H7 (cell line): ENCODE results near the gene ZNRF2. TPM values are rescaled to one million over a fixed set of nuclear protein-coding genes. Genes with fewer than 3 reads are reported as not detected.
A peak's percentile ranks its signal among the peaks of the same experiment; 100 is the strongest.

Experiments used
- DNase-seq: peaks from one replicate; pipeline ENCODE4 v3.0.0; 2012
- H3K27me3 ChIP-seq: 2 replicates; pipeline ENCODE4 v1.6.0; 2011; ENCODE audit warnings: mild to moderate bottlenecking, low read length; ENCODE audit not compliant: control insufficient read depth, insufficient read depth
- H3K36me3 ChIP-seq: replicated peaks from 2 replicates; pipeline ENCODE4 v1.5.1; 2011; ENCODE audit warnings: low read length; ENCODE audit not compliant: control insufficient read depth, insufficient read depth
- H3K4me3 ChIP-seq: 2 replicates; pipeline ENCODE4 v1.5.1; 2011; ENCODE audit warnings: low read depth, mild to moderate bottlenecking, control low read depth, low read length, moderate library complexity; ENCODE audit not compliant: insufficient read depth
- total RNA-seq: library from RNA; depleted of rRNA; stranded (reverse); fragments of >200 nt; shearing (Covaris generic); gene quantifications from 2 replicates; pipeline ENCODE4 v1.2.3, GENCODE V29; 2014; rRNA removed

The ZNRF2 gene
- total RNA-seq, 1 experiment from 2014 or later = 15.6 TPM

- Histone ChIP-seq H3K4me3 (no peak overlapping the region), H3K36me3 (no peaks in the 10 kb centered on the region), H3K27me3 (no peaks in the 10 kb centered on the region)
- DNase-seq = no peak
These were observed 106.6 kb downstream of the ZNRF2 start for GRCh38 chr7:30390736-30391636.

- DNase-seq = no peak
- H3K27me3 ChIP-seq = no peaks in the 10 kb centered on the region
- no peak overlapping the region for H3K4me3 ChIP-seq
These were observed 107.4 kb downstream of the ZNRF2 start for GRCh38 chr7:30391806-30392205.

GRCh38 chr7:30395676-30396075, 111.3 kb downstream of the ZNRF2 start:
- Histone ChIP-seq H3K36me3 (no peaks in the 10 kb centered on the region), H3K4me3 (no peak overlapping the region), H3K27me3 (no peaks in the 10 kb centered on the region)
- no peak for DNase-seq

More at GRCh38 chr7:30391806-30392205, 107.4 kb downstream of the ZNRF2 start:
- no peaks in the 10 kb centered on the region for H3K36me3 ChIP-seq

GRCh38 chr7:30396389-30396788, 112.0 kb downstream of the ZNRF2 start:
- Histone ChIP-seq H3K36me3 (no peaks in the 10 kb centered on the region), H3K27me3 (no peaks in the 10 kb centered on the region), H3K4me3 (no peak overlapping the region)
- DNase-seq = no peak

GRCh38 chr7:30403477-30403876, 119.1 kb downstream of the ZNRF2 start:
- no peak for DNase-seq
- H3K4me3 ChIP-seq = no peak overlapping the region
- no peaks in the 10 kb centered on the region for H3K36me3 ChIP-seq
- H3K27me3 ChIP-seq = no peaks in the 10 kb centered on the region

GRCh38 chr7:30405179-30405578, 120.8 kb downstream of the ZNRF2 start:
- DNase-seq = no peak
- H3K36me3 ChIP-seq = no peaks in the 10 kb centered on the region
- H3K4me3 ChIP-seq = no peak overlapping the region
- no peaks in the 10 kb centered on the region for H3K27me3 ChIP-seq

- DNase-seq = no peak
- no peak overlapping the region for H3K4me3 ChIP-seq
- no peaks in the 10 kb centered on the region for H3K27me3 ChIP-seq
- no peaks in the 10 kb centered on the region for H3K36me3 ChIP-seq
These were observed 122.4 kb downstream of the ZNRF2 start for GRCh38 chr7:30406664-30407425.

GRCh38 chr7:30411173-30411572, 126.8 kb downstream of the ZNRF2 start:
- Histone ChIP-seq H3K4me3 (no peak overlapping the region), H3K36me3 (no peaks in the 10 kb centered on the region), H3K27me3 (no peaks in the 10 kb centered on the region)
- DNase-seq = no peak

GRCh38 chr7:30411897-30412296, 127.5 kb downstream of the ZNRF2 start:
- Histone ChIP-seq H3K36me3 (no peaks in the 10 kb centered on the region), H3K27me3 (no peaks in the 10 kb centered on the region), H3K4me3 (no peak overlapping the region)
- DNase-seq = no peak

GRCh38 chr7:30412782-30413504, 128.5 kb downstream of the ZNRF2 start:
- no peaks in the 10 kb centered on the region for H3K36me3 ChIP-seq
- H3K27me3 ChIP-seq = no peaks in the 10 kb centered on the region
- peak; percentile 74 for DNase-seq
- no peak overlapping the region for H3K4me3 ChIP-seq

- H3K4me3 ChIP-seq = no peak overlapping the region
These were observed 129.5 kb downstream of the ZNRF2 start for GRCh38 chr7:30413864-30414263.

More at GRCh38 chr7:30413864-30414263, 129.5 kb downstream of the ZNRF2 start:
- Histone ChIP-seq H3K27me3 (no peaks in the 10 kb centered on the region), H3K36me3 (no peaks in the 10 kb centered on the region)
- no peak for DNase-seq

Other genes starting within 250 kb of the ZNRF2 start
- gene MTURN, start 149.6 kb upstream of the ZNRF2 start, total RNA-seq = 1.1 and 2.3 TPM in 2 replicates
- gene NOD1, start 194.2 kb downstream of the ZNRF2 start, total RNA-seq = 11.9 and 13.5 TPM in 2 replicates
- gene GGCT, start 220.2 kb downstream of the ZNRF2 start, total RNA-seq = 69.3 and 99.4 TPM in 2 replicates